Esophagus muscularis mucosa (tissue), 4 donors: Measurements from ENCODE around the gene PLXDC1.

Experiments
- CTCF ChIP-seq, 3 experiments: fragments of 200-600 bp in 2 of 3; fragments of 450-650 bp in 1 of 3; sonication (generic) in 2 of 3; IDR thresholded peaks; one replicate each; pipeline ENCODE4 v1.5.1; 2017 to 2019; ENCODE audit warnings: antibody characterized with exemption in 3 of 3, mild to moderate bottlenecking in 2 of 3, moderate library complexity in 1 of 3
- EP300 ChIP-seq: sonication (generic); formaldehyde crosslinking; IDR thresholded peaks from one replicate; pipeline ENCODE4 v1.6.1; 2017; ENCODE audit warnings: antibody characterized with exemption
- POLR2A ChIP-seq: fragments of 450-650 bp; IDR thresholded peaks from one replicate; pipeline ENCODE4 v1.6.1; 2017; ENCODE audit warnings: antibody characterized with exemption, moderate library complexity, mild to moderate bottlenecking, low read depth
- POLR2AphosphoS5 ChIP-seq, 2 donors: sonication (generic); formaldehyde crosslinking; IDR thresholded peaks; one replicate each; pipeline ENCODE4 v1.6.1; 2017; ENCODE audit warnings: antibody characterized with exemption in 2 of 2

- TF ChIP-seq CTCF (IDR thresholded peaks at IDR 0.05) = no peak
- TF ChIP-seq POLR2AphosphoS5 (IDR thresholded peaks at IDR 0.05) = no peak
- no peak for TF ChIP-seq POLR2A
- no peak for TF ChIP-seq EP300
Observed at GRCh38 chr17:39064374-39064773, 87.1 kb downstream of the PLXDC1 start.
